HepG2 (cell line): ENCODE results near the gene PRDM15. TPM values are rescaled to one million over a fixed set of nuclear protein-coding genes. Genes with fewer than 3 reads are reported as not detected.

Source experiments
- ARNTL ChIP-seq: sonication (generic); formaldehyde crosslinking; IDR thresholded peaks from 2 replicates; pipeline ENCODE4 v1.4.0; 2020; ENCODE audit warnings: mild to moderate bottlenecking, missing genetic modification reagents
- FOXP1 ChIP-seq, 2 experiments: fragments of 450-650 bp in 1 of 2; IDR thresholded peaks; 2 replicates each; pipeline ENCODE4 v1.6.1; 2017 to 2018; ENCODE audit warnings: antibody characterized with exemption in 1 of 2
- HDAC1 ChIP-seq: sonication (generic); formaldehyde crosslinking; IDR thresholded peaks from 2 replicates; pipeline ENCODE4 v1.5.1; 2020; ENCODE audit warnings: mild to moderate bottlenecking, missing genetic modification reagents
- HOXA3 ChIP-seq: sonication (generic); formaldehyde crosslinking; IDR thresholded peaks from 2 replicates; pipeline ENCODE4 v1.5.0; 2020; ENCODE audit warnings: missing genetic modification reagents
- MTA1 ChIP-seq: sonication (generic); formaldehyde crosslinking; IDR thresholded peaks from 2 replicates; pipeline ENCODE4 v1.4.0; 2020; ENCODE audit warnings: missing genetic modification reagents, mild to moderate bottlenecking, borderline replicate concordance
- PATZ1 ChIP-seq: sonication (generic); formaldehyde crosslinking; IDR thresholded peaks from 2 replicates; pipeline ENCODE4 v1.4.0; 2020; ENCODE audit warnings: missing genetic modification reagents
- PHF8 ChIP-seq: sonication (generic); formaldehyde crosslinking; IDR thresholded peaks from 2 replicates; pipeline ENCODE4 v1.5.0; 2020; ENCODE audit warnings: missing genetic modification reagents
- TFDP2 ChIP-seq: sonication (generic); formaldehyde crosslinking; IDR thresholded peaks from 2 replicates; pipeline ENCODE4 v1.4.0; 2020; ENCODE audit warnings: missing genetic modification reagents
- XRCC5 ChIP-seq: fragments of 200-400 bp; formaldehyde crosslinking; optimal IDR thresholded peaks from 2 replicates; pipeline ENCODE3; 2017; ENCODE audit warnings: mild to moderate bottlenecking, low read length
- YY1 ChIP-seq: IDR thresholded peaks from 2 replicates; pipeline ENCODE4 v1.6.1; 2011; ENCODE audit warnings: low read length, low read depth, moderate library complexity, mild to moderate bottlenecking; ENCODE audit not compliant: insufficient read depth, insufficient replicate concordance
- ZBTB3 ChIP-seq: sonication (generic); formaldehyde crosslinking; IDR thresholded peaks from 2 replicates; pipeline ENCODE4 v1.4.0; 2020; ENCODE audit warnings: low read depth, mild to moderate bottlenecking, moderate library complexity, missing genetic modification reagents, borderline replicate concordance
- ZMAT3 ChIP-seq: sonication (generic); formaldehyde crosslinking; conservative IDR thresholded peaks from 2 replicates; pipeline ENCODE4 v1.7.0; 2021; ENCODE audit warnings: missing genetic modification reagents
- ZNF124 ChIP-seq: sonication (generic); formaldehyde crosslinking; IDR thresholded peaks from 2 replicates; pipeline ENCODE4 v1.4.0; 2020; ENCODE audit warnings: missing genetic modification reagents
- ZNF382 ChIP-seq: sonication (generic); formaldehyde crosslinking; IDR thresholded peaks from 2 replicates; pipeline ENCODE4 v1.5.0; 2020; ENCODE audit warnings: missing genetic modification reagents, mild to moderate bottlenecking, borderline replicate concordance
- ZNF558 ChIP-seq: sonication (generic); formaldehyde crosslinking; IDR thresholded peaks from 2 replicates; pipeline ENCODE4 v1.9.0; 2022; ENCODE audit warnings: mild to moderate bottlenecking, missing genetic modification reagents, borderline replicate concordance
- ZNF740 ChIP-seq: sonication (generic); formaldehyde crosslinking; IDR thresholded peaks from 2 replicates; pipeline ENCODE4 v1.4.0; 2020; ENCODE audit warnings: missing genetic modification reagents
- ZNF749 ChIP-seq: sonication (generic); formaldehyde crosslinking; IDR thresholded peaks from 2 replicates; pipeline ENCODE4 v1.8.0; 2022; ENCODE audit warnings: mild to moderate bottlenecking, missing genetic modification reagents, moderate library complexity, borderline replicate concordance
- polyA plus RNA-seq, 8 experiments: library from polyadenylated mRNA; depleted of rRNA in 3 of 8; stranded (reverse) in 7 of 8; unstranded in 1 of 8; fragments of >200 nt; fragmentation: Illumina TruSeq in 4 of 8; extraction: Trizol in 4 of 8; gene quantifications; 2 replicates each; pipeline versions ENCODE4 v1.2.1 to v1.2.3, GENCODE V29; 2011 to 2016; ENCODE audit warnings: low read depth in 4 of 8, missing spikeins in 1 of 8, mixed read lengths in 1 of 8; ENCODE audit not compliant: insufficient read depth in 1 of 8
- total RNA-seq, 5 experiments: library from RNA; depleted of rRNA; stranded (reverse); fragments of >200 nt; fragmentation: Illumina TruSeq; extraction: Trizol; gene quantifications; 2 replicates each; pipeline ENCODE4 v1.2.3, GENCODE V29; 2016; ENCODE audit warnings: low read depth in 1 of 5
- TF ChIP-seq, protein P1 (sequence below): sonication (generic); formaldehyde crosslinking; IDR thresholded peaks from 2 replicates; pipeline ENCODE4 v1.5.0; 2020; ENCODE audit warnings: mild to moderate bottlenecking, missing genetic modification reagents
- TF ChIP-seq, protein P2 (sequence below): sonication (generic); formaldehyde crosslinking; IDR thresholded peaks from 2 replicates; pipeline ENCODE4 v1.5.0; 2020; ENCODE audit warnings: mild to moderate bottlenecking, missing genetic modification reagents

The PRDM15 gene
- total and polyA plus RNA-seq, 2 of the 13 experiments (the other 11 are each of a cell fraction or from before 2014, with no cell fraction given): 4.0 to 6.9 TPM

DNA sequence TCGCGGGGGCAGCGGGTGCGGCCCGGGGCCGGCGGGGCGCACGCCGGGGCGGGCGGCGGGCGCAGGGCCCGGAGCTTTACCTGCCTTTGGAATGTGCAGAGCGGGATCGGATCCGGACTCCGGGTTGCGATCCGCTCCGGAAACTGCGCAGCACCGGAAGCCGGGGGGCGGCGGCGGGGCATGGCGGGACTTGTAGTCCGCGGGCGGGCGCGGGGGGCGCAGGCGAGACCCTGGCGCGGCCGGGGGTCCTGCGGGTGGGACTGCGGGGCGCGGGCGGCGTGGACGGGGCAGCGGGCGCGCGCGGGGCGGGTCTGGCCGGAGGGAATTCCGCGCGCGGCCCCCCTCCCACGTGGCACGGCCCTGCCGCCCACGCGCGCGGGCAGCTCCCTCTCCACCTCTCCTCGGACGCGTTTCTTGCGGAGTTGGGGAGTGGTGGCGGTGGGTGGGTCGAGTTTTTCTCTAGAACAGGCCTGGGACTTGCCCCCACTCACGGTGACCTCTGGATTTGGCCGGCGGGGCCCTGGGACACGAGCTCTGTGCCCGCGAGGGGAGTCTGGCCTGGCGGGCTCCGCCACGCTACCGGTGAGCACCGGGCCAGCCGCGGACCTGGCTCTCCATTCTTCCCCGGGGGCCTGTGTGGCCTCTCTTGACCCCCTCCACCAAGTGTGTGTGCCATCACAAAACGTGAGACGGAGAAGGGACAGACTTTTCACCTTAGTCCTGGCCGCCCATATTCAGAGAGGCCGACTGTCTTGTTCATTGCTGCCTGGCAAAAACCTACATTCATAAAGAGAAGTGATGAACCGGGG is at the start of gene PRDM15 (continued):
- TF ChIP-seq TFDP2 (0 out of 2 replicates have a peak, but pooled peaks have one; percentile 5), FOXP1 (IDR thresholded peaks at IDR 0.05) (no peak), FOXP1 (CRISPR knock-in tag; IDR thresholded peaks at IDR 0.05) (no peak), ZMAT3 (no peak), ZBTB3 (no peak), ZNF740 (CRISPR knock-in tag) (no peak), ZNF558 (0 out of 2 replicates have a peak, but pooled peaks have one; percentile 38), YY1 (peak; percentile 44), PATZ1 (peak; percentile 64; the same call in 1 of the 2 replicates), ZNF749 (CRISPR knock-in tag) (no peak), MTA1 (0 out of 2 replicates have a peak, but pooled peaks have one; percentile 39), ARNTL (CRISPR knock-in tag) (0 out of 2 replicates have a peak, but pooled peaks have one; percentile 33), HDAC1 (CRISPR knock-in tag) (0 out of 2 replicates have a peak, but pooled peaks have one; percentile 37), PHF8 (peak; percentile 79), ZNF382 (CRISPR knock-in tag) (no peak), XRCC5 (no peak), ZNF124 (0 out of 2 replicates have a peak, but pooled peaks have one; percentile 28), HOXA3 (CRISPR knock-in tag) (peak; percentile 9; the same call in 1 of the 2 replicates)
- TF ChIP-seq, protein P1, sequence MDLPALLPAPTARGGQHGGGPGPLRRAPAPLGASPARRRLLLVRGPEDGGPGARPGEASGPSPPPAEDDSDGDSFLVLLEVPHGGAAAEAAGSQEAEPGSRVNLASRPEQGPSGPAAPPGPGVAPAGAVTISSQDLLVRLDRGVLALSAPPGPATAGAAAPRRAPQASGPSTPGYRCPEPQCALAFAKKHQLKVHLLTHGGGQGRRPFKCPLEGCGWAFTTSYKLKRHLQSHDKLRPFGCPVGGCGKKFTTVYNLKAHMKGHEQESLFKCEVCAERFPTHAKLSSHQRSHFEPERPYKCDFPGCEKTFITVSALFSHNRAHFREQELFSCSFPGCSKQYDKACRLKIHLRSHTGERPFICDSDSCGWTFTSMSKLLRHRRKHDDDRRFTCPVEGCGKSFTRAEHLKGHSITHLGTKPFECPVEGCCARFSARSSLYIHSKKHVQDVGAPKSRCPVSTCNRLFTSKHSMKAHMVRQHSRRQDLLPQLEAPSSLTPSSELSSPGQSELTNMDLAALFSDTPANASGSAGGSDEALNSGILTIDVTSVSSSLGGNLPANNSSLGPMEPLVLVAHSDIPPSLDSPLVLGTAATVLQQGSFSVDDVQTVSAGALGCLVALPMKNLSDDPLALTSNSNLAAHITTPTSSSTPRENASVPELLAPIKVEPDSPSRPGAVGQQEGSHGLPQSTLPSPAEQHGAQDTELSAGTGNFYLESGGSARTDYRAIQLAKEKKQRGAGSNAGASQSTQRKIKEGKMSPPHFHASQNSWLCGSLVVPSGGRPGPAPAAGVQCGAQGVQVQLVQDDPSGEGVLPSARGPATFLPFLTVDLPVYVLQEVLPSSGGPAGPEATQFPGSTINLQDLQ: 0 out of 2 replicates have a peak, but pooled peaks have one; percentile 30
- TF ChIP-seq, protein P2, sequence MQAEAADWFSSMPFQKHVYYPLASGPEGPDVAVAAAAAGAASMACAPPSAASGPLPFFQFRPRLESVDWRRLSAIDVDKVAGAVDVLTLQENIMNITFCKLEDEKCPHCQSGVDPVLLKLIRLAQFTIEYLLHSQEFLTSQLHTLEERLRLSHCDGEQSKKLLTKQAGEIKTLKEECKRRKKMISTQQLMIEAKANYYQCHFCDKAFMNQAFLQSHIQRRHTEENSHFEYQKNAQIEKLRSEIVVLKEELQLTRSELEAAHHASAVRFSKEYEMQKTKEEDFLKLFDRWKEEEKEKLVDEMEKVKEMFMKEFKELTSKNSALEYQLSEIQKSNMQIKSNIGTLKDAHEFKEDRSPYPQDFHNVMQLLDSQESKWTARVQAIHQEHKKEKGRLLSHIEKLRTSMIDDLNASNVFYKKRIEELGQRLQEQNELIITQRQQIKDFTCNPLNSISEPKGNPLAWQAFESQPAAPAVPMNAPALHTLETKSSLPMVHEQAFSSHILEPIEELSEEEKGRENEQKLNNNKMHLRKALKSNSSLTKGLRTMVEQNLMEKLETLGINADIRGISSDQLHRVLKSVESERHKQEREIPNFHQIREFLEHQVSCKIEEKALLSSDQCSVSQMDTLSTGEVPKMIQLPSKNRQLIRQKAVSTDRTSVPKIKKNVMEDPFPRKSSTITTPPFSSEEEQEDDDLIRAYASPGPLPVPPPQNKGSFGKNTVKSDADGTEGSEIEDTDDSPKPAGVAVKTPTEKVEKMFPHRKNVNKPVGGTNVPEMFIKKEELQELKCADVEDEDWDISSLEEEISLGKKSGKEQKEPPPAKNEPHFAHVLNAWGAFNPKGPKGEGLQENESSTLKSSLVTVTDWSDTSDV (CRISPR knock-in tag): no peak
